ENCODE data around the gene POLR2F. TPM values are rescaled to one million over a fixed set of nuclear protein-coding genes. Genes with fewer than 3 reads are reported as not detected.
A peak's percentile ranks its signal among the peaks of the same experiment; 100 is the strongest.

POLR2F gene
- total RNA-seq, 1 experiment from 2014 or later, result 107 TPM

GRCh38 chr22:37904572-37905533, 48.6 kb upstream of the POLR2F start:
- POLR2A ChIA-PET, result interaction anchor here (0.5 to 2.3 kb wide), 6 partner anchors 8 to 826 kb away, joined by 3 to 12 read pairs (median 6); partner anchors contain the start of gene ANKRD54
- BruUV-seq (replicated peaks), result TSS peak; percentile 95
- Histone ChIP-seq H3K27ac (ENCODE audit: low read depth, low read length) (peak overlapping the region; percentile 96), H3K4me3 (replicated peaks in 1 of 2; ENCODE audit: low read depth in 1 of 2, low read length in 2 of 2) (peak overlapping the region; percentile 37 to 57; a peak in 3 of 4 replicates), H2AFZ (ENCODE audit: low read depth, low read length, poor library complexity, severe bottlenecking) (no peak overlapping the region), H3K4me2 (ENCODE audit: low read length) (peak overlapping the region; percentile 87), H3K9me2 (ENCODE audit: insufficient read depth) (no peaks in the 10 kb centered on the region), H3K79me2 (ENCODE audit: insufficient read depth, low read length) (peaks cover 23% of the 10 kb centered on the region), H3K4me1 (ENCODE audit: control insufficient read depth in 1 of 2, insufficient read depth in 2 of 2, low read length in 2 of 2) (peaks cover 22 to 32% of the 10 kb centered on the region in 2 experiments), H4K20me1 (ENCODE audit: insufficient read depth) (no peaks in the 10 kb centered on the region), H3K9me3 (ENCODE audit: control insufficient read depth in 1 of 2, insufficient read depth in 1 of 2, low read depth in 1 of 2, low read length in 2 of 2) (no peaks in the 10 kb centered on the region), H3K36me3 (ENCODE audit: control insufficient read depth in 1 of 2, insufficient read depth in 2 of 2, low read length in 2 of 2) (no peaks in the 10 kb centered on the region), H3K9ac (ENCODE audit: low read length) (peak overlapping the region; percentile 79), H3K27me3 (ENCODE audit: insufficient read depth, low read length) (no peaks in the 10 kb centered on the region)
- intact Hi-C loops (cut with micrococcal nuclease), result loop anchor here (1.0 kb wide), 1 partner anchor 29 kb away; no protein-coding TSS in a partner anchor
- ATAC-seq (peak; percentile 55), DNase-seq (ENCODE audit: low read depth, low spot score) (peak; percentile 87)
- RAD21 ChIA-PET (ENCODE audit: low non-redundant PET in 1 of 2, low total read pairs in 2 of 2, uncharacterized antibody in 2 of 2, unreplicated experiment in 2 of 2), result interaction anchor here in 1 of 2 experiments (0.6 to 0.8 kb wide), 2 partner anchors 24 to 145 kb away, joined by 3 to 4 read pairs; no protein-coding TSS in a partner anchor
- CTCF ChIA-PET, result interaction anchor here (0.5 to 1.5 kb wide), 2 partner anchors 8 to 42 kb away, joined by 3 to 6 read pairs; no protein-coding TSS in a partner anchor
- TF ChIP-seq EZH2 (IDR thresholded peaks at IDR 0.05) (no peak), CTCF (IDR thresholded peaks at IDR 0.05 in 2 of 3, conservative IDR thresholded peaks at IDR 0.05 in 1 of 3; ENCODE audit: borderline replicate concordance in 1 of 3, insufficient read depth in 1 of 3, low read depth in 2 of 3, low read length in 2 of 3) (no peak), POLR2AphosphoS5 (IDR thresholded peaks at IDR 0.05; ENCODE audit: low read depth, low read length) (peak; percentile 50), ZBTB33 (IDR thresholded peaks at IDR 0.05; ENCODE audit: extremely low read depth, insufficient replicate concordance, low read length) (no peak), ZNF274 (IDR thresholded peaks at IDR 0.05; ENCODE audit: low read depth, low read length) (no peak), MAX (IDR thresholded peaks at IDR 0.05) (peak; percentile 59; the same call in 1 of the 2 replicates), ATF3 (IDR thresholded peaks at IDR 0.05) (no peak), ZFX (IDR thresholded peaks at IDR 0.05) (no peak; the same call in 1 of the 2 replicates), POLR2A (IDR thresholded peaks at IDR 0.05; ENCODE audit: borderline replicate concordance, extremely low read depth, insufficient read depth, insufficient read length) (peak; percentile 23), TCF7L2 (IDR thresholded peaks at IDR 0.05; ENCODE audit: borderline replicate concordance, extremely low read depth, insufficient read depth, insufficient read length) (peak; percentile 59), YY1 (IDR thresholded peaks at IDR 0.05; ENCODE audit: extremely low read depth, insufficient replicate concordance, low read depth, low read length) (peak; percentile 31), CBX3 (IDR thresholded peaks at IDR 0.05; ENCODE audit: low read depth) (no peak), RAD21 (IDR thresholded peaks at IDR 0.05; ENCODE audit: low read depth) (no peak), REST (IDR thresholded peaks at IDR 0.05; ENCODE audit: low read depth) (no peak), SRF (IDR thresholded peaks at IDR 0.05; ENCODE audit: low read depth) (no peak), JUND (IDR thresholded peaks at IDR 0.05) (peak; percentile 90)
